ENCODE measurements around the gene RBM18.

The RBM18 gene

DNA sequence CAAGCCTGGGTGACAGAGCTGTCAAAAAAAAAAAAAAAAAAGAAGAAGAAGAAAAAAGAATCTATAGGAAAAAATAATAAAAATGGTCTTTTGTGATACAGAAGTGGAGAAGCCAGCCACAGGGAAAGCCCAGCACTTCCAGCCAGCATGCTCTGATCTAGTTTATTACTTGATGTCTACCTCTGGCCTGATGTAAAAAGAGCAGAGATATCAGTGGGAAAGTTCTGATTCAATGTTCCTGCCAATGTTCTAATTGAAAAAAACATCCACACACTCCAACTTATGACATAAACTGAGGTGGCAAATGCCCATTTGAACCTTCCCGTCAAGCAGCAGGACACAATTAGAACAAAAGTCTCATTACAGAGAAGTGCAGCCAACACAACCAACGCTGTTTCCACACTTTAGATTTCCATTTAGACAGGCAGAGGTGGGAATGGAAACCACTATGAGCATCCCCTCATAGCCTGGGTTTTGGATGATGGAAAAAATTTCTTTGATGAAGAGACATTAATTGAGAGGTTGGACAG, 5.7 kb downstream of the RBM18 start:
- DNase-seq: no peak

DNA sequence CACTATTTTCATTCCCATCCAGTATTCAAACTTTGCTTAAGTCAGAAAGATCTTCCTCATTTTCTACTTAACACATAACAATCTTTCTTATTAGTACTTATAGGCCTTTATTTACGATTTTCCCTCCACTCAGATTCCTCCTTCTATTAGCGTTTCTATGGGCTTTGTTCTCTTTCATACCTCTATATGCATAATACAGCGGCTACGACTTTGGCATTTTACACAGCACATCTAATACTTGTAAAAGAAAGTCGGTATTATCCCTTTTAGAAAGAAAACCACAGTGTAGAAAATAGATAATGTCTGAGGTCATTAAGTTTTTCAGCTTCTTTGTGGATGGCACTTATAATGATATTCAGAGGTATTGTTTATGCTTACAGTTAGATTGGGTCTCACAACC, 8.4 kb downstream of the RBM18 start:
- no peak for DNase-seq

DNA sequence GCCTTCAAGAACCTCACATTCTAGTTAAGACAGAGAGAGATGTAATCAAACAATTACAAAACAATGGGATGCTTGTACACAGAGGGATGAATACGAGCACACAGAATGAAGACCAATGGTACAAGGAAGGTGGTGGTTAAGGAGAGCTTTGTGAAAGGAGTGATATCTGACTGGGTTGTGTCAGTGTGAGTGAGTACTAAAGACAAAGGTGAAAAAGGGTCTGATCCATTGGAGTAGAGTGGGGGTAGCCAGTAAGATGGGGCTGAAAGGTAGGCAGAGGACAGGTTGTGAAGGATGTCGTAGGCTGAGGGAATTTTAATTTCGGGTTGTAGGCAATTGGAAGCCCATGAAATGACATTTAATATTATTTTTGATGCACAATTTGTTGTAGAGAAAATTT, 9.9 kb downstream of the RBM18 start:
- no peak for DNase-seq

DNA sequence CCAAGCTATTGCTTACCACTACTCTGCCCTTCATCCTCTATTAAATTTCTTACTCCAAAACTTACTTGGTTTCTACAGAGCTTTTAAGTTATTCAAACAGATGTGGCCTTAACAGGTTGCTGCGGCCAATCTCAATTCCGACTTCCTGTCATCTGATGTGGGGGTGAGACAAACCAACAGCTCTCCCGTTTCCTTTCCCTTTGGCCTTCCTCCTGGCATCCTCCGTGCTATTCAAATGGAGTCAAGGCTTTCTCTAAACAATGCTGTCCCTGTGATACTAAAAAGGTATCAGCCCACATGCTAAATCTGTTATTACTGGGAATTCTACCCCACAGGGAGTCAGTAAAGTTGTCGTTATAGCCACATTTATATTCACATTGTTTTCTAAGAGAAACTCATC, 11.8 kb downstream of the RBM18 start:
- DNase-seq: no peak

DNA sequence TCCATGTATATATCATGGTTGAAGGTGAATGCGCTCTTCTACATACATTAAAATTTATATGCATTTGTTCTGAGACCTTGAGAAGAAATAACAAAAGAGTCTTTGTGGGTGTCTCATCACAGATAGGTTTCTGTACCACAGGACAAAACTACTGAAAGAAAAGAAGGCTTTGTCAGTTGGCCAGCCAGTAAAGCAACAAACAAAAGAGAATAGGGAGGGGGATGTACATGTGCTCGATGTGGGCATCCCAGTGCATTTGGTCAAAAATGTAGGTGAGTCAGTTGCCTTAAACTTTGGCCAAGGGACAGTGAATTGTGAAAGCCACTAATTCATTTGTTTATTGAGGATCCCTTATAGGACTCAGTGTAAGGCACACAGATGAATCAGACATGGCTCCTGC, 13.3 kb downstream of the RBM18 start:
- peak in 1 of 2 donors; percentile 9 for DNase-seq

DNA sequence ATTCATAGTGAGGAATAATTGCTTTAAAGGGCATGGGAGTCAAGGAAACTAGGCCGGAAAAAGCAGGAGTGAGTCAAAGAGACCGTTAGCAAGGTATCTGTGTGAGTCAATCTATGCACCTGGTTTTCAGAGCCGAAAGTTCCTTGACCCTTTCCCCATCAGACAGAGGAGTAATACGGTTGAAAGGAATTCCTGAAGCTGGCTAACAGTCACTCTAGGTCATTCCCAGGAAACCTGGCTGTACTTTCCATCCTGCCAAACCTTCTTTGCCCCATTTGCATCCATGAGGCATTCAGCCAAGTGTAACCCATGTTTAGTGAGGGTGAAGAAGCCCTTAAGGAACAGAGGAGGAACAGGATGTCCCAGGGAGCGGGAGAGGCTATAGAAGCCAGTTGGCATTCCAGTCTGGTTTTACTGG, 16.2 kb downstream of the RBM18 start:
- no peak for DNase-seq

DNA sequence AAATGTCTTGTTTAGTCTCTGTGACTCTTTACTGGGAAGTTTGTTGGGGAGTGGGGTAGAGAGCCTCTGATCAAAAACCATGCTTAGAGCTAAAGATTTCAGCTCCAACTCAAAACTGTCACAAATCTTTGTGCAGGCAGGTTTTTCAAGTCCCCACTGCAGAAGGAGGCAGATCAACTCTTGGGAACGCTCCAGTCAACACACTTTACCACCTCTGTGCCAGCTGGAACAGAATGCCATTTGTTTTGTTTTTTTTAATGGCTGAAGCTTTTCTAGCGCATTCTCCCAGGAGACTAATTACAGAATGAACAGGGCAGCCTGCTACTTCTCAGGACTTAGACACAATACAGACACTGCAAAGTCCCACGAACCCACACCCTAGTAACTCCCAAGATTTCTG, 18.0 kb downstream of the RBM18 start:
- DNase-seq: no peak

DNA sequence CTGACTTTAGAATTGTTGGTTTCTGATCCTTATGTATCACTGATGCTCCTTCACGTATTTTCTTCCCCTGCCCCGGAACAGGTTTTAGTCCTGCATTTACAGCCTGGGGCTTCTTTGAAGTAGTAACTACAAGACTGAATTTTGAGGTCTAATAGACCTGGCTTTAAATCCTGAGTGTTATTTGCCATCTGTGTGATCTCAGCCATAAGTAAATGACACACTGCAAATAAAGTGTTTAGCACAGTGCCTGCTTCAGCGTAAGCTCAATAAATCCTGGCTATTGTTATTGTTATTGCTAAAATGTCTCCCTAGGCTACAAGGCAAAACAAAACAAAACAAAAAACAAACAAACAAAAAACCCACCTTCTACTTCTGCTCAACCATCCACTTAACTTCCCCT, 20.3 kb downstream of the RBM18 start:
- no peak for DNase-seq

DNA sequence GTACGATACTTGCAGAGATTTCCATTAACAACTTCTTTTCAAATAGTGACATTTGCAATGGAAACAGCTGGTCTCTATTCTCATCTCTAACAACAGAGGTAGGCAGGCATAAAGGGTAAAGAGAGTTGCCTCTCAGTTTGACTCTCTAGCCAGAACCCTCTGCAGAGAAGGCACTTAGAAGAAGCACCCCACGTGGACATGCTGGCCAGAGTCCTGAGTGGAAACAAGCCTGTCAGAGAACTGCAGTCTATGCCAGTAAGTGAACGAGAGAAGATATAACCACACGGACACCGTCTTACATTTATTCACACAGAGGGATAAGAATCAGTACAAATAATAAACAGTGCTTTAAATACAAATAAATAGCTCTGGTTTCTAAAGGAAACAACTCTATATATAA, 24.9 kb downstream of the RBM18 start:
- no peak for DNase-seq

DNA sequence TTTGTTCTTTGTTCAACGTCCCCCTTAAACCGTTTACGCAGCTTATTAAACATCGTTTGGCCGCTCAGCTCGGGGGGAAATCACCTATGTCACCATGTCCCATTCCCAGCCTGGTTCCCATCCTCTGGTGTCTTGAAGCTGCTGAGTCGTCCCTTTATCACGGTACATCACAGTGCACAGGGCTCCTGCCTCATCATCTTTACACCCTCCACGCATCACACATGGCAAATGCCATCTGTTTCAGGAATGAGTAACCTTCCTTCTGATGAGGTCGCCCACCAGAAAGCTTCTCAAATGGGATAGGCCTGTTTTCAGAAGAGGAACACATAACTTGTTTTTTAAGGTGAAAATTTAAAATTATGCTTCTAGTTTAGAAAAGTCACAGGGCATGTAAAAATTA, 28.0 kb downstream of the RBM18 start:
- no peak for DNase-seq

DNA sequence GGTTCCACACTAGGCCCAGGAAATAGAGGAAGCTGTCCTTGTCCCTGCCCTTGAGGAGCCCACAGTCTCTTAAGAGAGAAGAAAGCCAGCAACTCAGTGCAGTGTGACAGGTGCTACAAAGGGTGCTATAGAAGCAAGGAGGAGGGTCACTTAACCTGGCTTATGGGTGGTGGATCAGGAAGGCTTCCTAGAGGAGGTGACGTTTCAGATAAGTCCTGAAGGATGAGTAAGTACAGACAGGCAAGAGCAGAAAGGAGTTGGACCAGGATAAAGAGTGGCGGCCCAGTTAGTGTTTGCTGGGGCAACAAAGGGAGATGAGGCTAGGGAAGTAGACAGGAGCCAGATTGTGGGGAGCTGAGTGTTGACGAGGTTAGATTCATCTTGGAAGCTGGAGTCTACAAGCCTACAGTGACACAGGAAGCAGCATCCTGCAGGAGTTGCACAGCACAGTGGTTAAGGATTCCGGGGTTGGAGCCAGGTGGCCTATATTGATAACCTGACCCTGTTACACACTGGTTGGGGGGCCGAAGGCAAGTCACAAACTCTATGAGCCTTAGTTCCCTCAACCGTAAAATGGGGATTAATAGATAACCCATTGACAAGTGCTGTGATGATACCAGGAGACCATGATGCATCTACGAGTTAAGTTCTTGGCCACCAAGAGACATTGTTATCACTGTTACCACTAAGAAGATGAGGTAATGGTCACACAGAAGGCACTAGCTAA, 30.5 kb downstream of the RBM18 start:
- no peak for DNase-seq

DNA sequence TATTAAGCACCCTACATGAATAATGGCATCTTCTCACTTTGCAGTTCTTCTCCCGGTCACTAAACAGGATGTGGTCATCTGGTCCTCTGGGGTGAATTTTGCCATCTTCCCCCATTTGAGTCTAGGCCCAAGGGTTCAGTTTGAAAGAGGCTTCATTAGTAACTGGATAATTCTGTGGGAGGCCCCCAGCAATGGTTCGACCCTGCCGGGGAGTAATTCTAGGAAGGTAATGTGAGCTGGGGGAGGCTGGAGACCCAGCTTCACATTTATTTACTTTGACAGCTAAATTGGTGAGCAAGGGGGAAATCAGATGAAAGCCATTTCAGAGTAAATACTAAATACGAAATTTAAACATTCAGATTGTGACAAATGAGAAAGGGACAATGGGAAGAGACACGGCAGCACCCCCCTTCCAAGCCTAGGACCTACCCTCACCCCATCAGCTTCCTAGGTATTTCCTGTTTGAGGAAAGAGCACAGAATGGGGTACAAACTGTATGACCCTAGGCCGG, 31.8 kb downstream of the RBM18 start:
- DNase-seq: no peak

DNA sequence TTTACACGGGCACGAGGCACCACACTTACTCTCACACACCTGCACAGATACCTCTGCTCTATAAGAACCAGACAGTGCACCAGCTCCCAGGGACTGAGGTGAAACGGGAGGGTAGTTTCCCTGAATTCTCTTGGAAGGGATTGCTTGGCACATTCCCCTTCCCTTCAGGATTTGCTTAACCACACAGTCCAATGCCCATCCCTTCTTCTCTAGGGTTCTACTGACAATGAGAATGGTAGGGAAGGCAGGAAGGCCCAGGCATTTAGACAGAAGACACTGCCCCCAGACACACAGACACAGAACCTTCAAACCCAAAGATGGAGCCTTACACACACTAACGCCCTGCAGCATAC, 35.2 kb downstream of the RBM18 start:
- no peak for DNase-seq

DNA sequence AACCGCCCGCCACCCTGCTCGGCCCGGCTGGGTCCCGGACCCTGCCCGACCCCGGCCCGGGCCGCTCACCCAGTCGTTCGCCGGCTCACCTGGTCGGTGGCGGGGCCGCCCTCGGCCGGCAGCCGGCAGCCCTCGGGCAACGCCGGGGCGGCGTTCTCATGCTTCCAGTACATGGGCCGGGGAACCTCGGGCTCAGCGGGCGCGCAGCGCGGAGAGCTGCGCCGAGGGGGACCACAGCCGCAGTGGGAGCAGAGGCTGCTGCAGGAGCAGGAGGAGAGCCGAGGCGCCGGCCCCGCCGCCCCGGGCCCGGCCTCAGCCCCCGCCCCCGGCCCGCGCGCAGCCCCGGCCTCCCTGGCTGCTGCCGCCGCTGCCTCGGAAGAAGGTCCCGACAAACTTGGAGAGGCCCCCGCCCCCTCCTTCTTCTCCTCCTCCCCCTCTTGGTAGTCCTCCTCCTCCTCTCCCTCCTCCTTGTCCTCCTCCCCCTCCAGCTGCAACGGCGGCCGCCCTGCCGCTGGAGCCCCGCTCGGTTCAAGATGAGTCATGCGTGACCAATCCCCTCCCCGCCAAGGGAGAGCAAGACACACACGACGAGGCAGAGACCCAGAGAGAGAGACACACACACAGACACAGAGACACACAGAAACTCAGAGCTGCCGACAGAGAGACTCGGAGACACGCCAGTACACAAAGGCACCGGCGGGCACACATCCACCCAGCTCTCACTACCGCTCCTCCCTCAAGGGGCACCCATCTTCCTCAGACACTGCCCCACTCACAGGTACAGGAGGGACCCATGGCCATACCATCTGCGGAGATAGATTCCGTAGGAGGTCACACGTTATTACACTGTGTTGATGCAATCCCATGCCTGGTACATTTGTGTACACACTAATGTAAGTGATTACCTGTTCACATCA, 35.8 kb downstream of the RBM18 start, which contains the start of gene LHX6:
TSS of gene LHX6 (minus strand) at position 390 of the 917 bp plus-strand sequence. CDS start at position 173, 217 bp downstream.
- DNase-seq: no peak

DNA sequence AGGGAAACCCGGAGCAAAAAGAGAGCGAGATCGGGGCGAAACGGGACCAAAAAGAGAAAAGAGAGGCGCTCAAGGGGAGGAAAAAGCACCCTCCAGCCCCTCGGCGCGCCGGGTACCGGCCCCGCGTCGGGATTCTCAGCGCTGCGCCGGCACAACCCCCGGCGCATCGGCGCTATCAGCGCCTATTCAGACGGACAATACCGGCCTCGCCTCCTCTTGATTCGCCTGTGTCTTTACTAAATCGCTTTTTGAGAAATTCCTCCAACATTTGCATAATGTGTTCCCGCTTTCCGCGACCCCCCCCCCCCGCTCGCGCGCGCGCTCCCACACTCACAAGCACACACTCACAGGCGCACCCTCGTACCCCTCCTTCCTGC, 36.5 kb downstream of the RBM18 start:
- no peak for DNase-seq

DNA sequence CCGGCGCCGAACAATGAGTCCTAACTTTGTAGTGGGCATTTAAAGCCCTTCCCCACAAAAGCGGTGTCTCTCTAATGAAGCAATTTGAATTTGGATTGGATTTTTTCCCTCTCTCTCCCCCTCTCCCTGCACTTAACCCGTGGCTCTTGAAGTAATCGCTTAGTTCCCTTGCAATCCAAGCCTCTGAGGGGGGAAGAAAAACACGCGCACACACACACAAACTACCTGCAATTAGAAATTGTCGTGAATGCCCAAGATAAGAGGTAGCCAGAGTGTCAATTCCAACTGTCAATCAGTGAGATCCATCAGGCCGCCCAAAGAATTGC, 37.1 kb downstream of the RBM18 start:
- DNase-seq: no peak

DNA sequence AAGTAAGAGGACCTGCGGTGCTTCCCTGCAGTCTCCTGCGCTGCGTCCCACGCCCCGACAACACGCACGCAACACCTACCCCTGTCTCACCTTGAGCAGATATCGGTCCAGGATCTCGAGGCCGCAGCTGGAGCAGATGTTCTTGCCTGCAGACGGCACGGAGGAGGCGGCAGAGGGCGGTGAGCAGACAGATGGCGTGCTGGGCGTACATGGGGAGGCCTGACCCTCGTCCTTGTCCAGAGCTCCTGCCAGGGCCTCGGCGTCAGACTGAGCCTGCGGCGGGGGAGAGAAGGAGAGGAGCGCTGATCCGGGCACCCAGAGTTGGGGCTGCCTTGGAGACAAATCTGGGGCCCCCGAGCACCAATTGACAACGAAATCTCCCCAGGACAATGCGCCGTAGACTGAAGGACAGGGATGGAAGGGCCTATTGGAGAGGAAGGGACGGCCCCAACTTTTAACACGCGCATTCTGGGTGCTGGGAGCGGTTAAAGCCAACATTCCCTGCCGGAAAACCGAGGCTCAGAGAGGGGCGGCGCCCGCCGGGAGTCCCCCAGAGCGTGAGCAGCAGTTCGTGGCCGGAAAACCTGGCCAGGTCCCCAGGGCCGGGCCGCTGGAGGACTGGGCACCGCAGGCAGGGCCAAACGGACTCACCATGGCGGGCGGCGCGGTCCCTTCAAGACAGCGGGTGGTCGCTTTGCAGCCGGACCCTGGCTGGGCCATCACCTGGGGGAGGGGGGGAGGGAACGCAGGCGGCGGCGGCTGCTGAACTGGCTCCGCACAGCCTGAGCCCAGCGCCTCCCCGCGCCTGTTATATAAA, 37.7 kb downstream of the RBM18 start:
- DNase-seq: no peak

DNA sequence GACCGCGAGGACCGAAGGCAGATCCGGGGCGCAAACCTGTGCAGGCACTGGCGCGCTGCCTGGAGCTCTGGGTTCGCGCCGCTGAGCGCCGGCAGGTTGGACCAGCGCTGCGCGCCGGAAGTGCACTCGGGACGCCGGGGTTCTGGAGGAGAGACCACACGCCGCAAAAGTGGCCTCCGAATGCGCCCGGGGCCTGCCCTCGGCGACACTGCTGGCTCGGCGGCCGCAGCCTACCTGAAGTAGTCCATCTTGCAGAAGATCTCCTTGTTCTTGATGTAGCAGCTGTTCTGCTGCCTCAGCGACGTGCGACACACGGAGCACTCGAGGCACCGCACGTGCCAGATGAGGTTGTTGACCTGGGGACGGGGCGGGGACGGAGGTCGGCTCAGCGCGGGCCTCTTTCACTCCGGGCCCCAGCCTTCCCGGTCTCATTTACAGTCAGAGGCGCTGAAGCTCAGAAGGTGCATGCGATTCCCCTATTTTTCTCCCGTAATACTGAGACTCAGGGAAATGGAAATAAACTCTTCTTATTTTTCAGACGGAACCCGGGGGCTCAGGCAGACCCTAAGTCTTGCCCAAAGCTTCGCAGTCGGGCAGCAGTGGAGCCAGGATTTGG, 38.4 kb downstream of the RBM18 start:
- no peak for DNase-seq

DNA sequence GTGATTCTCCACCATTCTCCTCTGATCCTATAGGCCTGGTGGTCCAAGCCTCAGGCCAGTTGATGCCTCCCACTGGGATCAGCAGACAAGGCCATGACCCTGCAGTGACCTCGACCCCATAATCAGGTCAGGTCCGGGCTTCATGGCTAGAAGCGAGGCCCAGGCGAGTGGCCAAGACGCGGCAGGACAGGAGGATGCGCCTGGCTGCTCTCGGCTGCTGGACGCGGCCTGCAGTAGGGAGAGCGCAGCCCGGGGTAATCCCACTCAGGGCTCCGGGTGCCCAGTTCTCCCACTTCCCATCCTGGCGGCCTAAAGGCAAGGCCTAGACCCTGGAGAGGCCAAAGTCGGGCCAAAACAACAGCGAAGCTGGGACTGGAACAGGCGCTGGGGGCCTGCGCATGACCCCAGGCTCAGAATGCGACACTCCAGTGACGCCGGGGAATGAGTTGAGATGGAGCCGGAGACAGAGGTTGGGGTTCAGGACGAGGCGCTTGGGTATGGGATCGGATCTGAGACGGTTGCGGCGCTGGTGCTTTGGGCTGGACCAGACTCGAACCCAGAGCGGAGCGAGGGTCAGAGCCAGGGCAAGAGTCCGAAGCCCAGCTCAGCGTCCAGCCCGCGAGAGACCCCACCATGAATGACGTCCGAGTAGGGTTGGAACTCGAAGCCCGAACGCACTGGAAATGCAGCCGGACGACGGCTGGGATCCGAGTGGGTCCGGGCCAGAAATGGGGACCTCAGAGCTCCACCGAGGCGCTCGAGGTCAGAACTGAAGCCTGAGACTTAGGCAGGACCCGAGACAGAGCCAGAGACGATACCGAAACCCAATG, 39.1 kb downstream of the RBM18 start:
- DNase-seq: no peak

DNA sequence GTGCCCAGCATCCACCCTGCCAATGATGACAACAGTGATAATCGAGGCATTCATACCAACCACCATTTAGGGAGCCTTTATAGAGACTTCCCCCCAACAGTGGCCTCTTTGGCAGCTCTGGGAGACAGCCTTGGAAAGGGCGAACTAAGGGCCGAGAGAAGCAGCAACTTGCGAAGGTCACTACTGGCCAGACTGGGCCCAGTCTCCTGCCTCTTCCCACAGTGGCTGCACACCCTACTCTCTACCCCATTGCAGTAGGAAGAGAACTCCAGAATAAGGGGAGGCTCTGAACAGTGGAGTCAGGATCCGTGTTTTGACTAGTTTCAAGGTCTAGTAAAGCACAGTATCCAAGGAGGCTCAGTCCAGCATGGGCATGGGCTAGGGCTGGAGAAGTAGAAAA, 41.2 kb downstream of the RBM18 start:
- no peak for DNase-seq

DNA sequence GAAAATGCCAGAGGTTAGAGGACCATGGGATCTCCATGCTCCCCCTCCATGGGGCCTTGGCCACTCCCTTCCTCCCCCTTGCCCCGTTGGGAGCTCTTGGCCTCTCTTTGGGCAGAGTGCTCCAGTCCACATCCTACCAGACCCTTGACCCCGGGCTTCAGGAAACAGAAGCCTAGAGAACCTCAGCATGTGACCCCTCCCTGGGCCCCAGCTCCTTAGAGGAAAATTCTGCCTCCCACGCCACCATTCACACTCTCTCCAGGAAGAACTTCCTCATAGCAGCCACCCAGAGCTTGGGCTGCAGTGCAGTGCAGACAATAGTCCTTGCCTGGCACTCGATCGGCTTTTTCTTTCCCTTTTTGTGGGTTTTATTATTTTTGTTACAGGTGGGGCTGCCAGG, 41.8 kb downstream of the RBM18 start:
- DNase-seq: no peak
